HepG2 (cell line): ENCODE data around the gene PDGFD. TPM values are rescaled to one million over a fixed set of nuclear protein-coding genes. Genes with fewer than 3 reads are reported as not detected.

Experiments
- ATAC-seq: fragments of 200-7000 bp; cut with Tn5 transposase; 3 replicates; pipeline ENCODE4 v1.9.1; 2020; ENCODE audit warnings: mild to moderate bottlenecking, moderate library complexity
- BruUV-seq: library from RNA; stranded (reverse); fragments of 400-500 nt; replicated peaks from 2 replicates; lab custom pipeline; 2021; lab: Mats Ljungman, UMichigan
- CTCF ChIA-PET: fragments of 300-600 bp; formaldehyde crosslinking; extraction: SDS; loops from one replicate; lab custom pipeline; 2021; ENCODE audit warnings: low total read pairs, inconsistent platforms, low intra/inter-chr PET ratio; lab: Yijun Ruan, JAX
- POLR2A ChIA-PET: fragments of 350-600 bp; sonication (Branson Sonifier 250); formaldehyde crosslinking; loops from one replicate; lab custom pipeline; 2020; ENCODE audit warnings: antibody characterized with exemption, inconsistent platforms; lab: Yijun Ruan, JAX
- DNase-seq: peaks from one replicate; pipeline ENCODE4 v3.0.0-alpha.2; 2015; ENCODE audit warnings: low spot score
- FAIRE-seq: peaks from 3 replicates; lab custom pipeline; 2011; peaks lifted over from hg19 to GRCh38; lab: Jason Lieb, UNC
- H2AFZ ChIP-seq: one replicate; pipeline ENCODE4 v1.6.1; 2011; ENCODE audit warnings: low read length, inconsistent platforms
- H3K27ac ChIP-seq: fragments of 300-600 bp; 3 replicates; pipeline ENCODE4 v1.8.0; 2011; ENCODE audit warnings: mixed run types, mild to moderate bottlenecking, mixed read lengths, low read length, inconsistent platforms; ENCODE audit not compliant: insufficient read depth; ENCODE audit errors: extremely low read length
- H3K27me3 ChIP-seq, 2 experiments: fragments of 200-600 bp in 1 of 2; 2 replicates in 1 of 2; 3 replicates in 1 of 2; pipeline versions ENCODE4 v1.6.0 to v1.8.0; 2011; ENCODE audit warnings: low read length in 2 of 2, mild to moderate bottlenecking in 2 of 2, moderate library complexity in 2 of 2, inconsistent platforms in 1 of 2; ENCODE audit not compliant: insufficient read depth in 2 of 2, control insufficient read depth in 1 of 2
- H3K36me3 ChIP-seq, 2 experiments: fragments of 200-600 bp in 1 of 2; replicated peaks in 1 of 2; 2 replicates in 1 of 2; 3 replicates in 1 of 2; pipeline versions ENCODE4 v1.5.1 to v1.8.0; 2011; ENCODE audit warnings: low read length in 2 of 2, inconsistent platforms in 1 of 2; ENCODE audit not compliant: insufficient read depth in 2 of 2, control insufficient read depth in 1 of 2
- H3K4me1 ChIP-seq: 2 replicates; pipeline ENCODE4 v1.5.1; 2012; ENCODE audit warnings: low read length, inconsistent platforms; ENCODE audit not compliant: insufficient read depth
- H3K4me2 ChIP-seq: 2 replicates; pipeline ENCODE4 v1.6.0; 2011; ENCODE audit warnings: low read depth, low read length, inconsistent platforms
- H3K4me3 ChIP-seq, 3 experiments: fragments of 200-600 bp in 1 of 3; sonication (generic), shearing (Covaris generic) in 1 of 3; replicated peaks in 1 of 3; 2 replicates each; pipeline ENCODE4 v1.5.1; 2011 to 2016; ENCODE audit warnings: low read length in 3 of 3, inconsistent platforms in 2 of 3, low read depth in 2 of 3, mild to moderate bottlenecking in 2 of 3, control low read depth in 1 of 3, mixed read lengths in 1 of 3; ENCODE audit not compliant: insufficient read depth in 1 of 3
- H3K79me2 ChIP-seq: one replicate; pipeline ENCODE4 v1.6.1; 2011; ENCODE audit warnings: low read length, inconsistent platforms; ENCODE audit not compliant: insufficient read depth
- H3K9ac ChIP-seq: 2 replicates; pipeline ENCODE4 v1.6.0; 2011; ENCODE audit warnings: mild to moderate bottlenecking, low read depth, low read length, inconsistent platforms; ENCODE audit not compliant: insufficient read depth
- H3K9me3 ChIP-seq: 2 replicates; pipeline ENCODE4 v1.5.1; 2012; ENCODE audit warnings: mild to moderate bottlenecking, low read length
- H4K20me1 ChIP-seq: 2 replicates; pipeline ENCODE4 v1.6.0; 2011; ENCODE audit warnings: inconsistent platforms, mild to moderate bottlenecking, low read length, moderate library complexity; ENCODE audit not compliant: insufficient read depth
- ATF7 ChIP-seq, 2 experiments: fragments of 450-650 bp in 1 of 2; sonication (generic) in 1 of 2; formaldehyde crosslinking in 1 of 2; IDR thresholded peaks; 2 replicates each; pipeline versions ENCODE4 v1.4.0 to v1.6.1; 2016 to 2020; ENCODE audit warnings: antibody characterized with exemption in 1 of 2, mild to moderate bottlenecking in 1 of 2, missing genetic modification reagents in 1 of 2
- CCAR2 ChIP-seq: fragments of 200-400 bp; formaldehyde crosslinking; optimal IDR thresholded peaks from 2 replicates; pipeline ENCODE3; 2018; ENCODE audit warnings: low read depth, mild to moderate bottlenecking, low read length, moderate library complexity
- CEBPB ChIP-seq: IDR thresholded peaks from 2 replicates; pipeline ENCODE4 v1.6.1; 2011; ENCODE audit warnings: low read depth, low read length, improper control_type of control experiment, borderline replicate concordance
- CREB1 ChIP-seq, 2 experiments: fragments of 450-650 bp in 1 of 2; IDR thresholded peaks; 2 replicates each; pipeline ENCODE4 v1.6.1; 2016 to 2017; ENCODE audit warnings: control low read depth in 1 of 2, mild to moderate bottlenecking in 1 of 2, missing compliant biosample characterization in 1 of 2, missing genetic modification characterization in 1 of 2
- DBP ChIP-seq: sonication (generic); formaldehyde crosslinking; IDR thresholded peaks from 2 replicates; pipeline ENCODE4 v1.4.0; 2020; ENCODE audit warnings: missing genetic modification reagents; ENCODE audit errors: not compliant biosample characterization
- GATAD2A ChIP-seq: IDR thresholded peaks from 2 replicates; pipeline ENCODE4 v1.6.1; 2016
- MAFF ChIP-seq: IDR thresholded peaks from 2 replicates; pipeline ENCODE4 v1.6.1; 2011; ENCODE audit warnings: low read depth, low read length, improper control_type of control experiment
- MAFK ChIP-seq, 2 experiments: IDR thresholded peaks in 1 of 2; conservative IDR thresholded peaks in 1 of 2; 2 replicates each; pipeline ENCODE4 v1.6.1; 2011; ENCODE audit warnings: improper control_type of control experiment in 2 of 2, low read length in 2 of 2
- PHF5A ChIP-seq: IDR thresholded peaks from one replicate; pipeline ENCODE4 v1.6.1; 2018; ENCODE audit warnings: low read depth, missing genetic modification reagents; ENCODE audit not compliant: unreplicated experiment
- RFX3 ChIP-seq: IDR thresholded peaks from 2 replicates; pipeline ENCODE4 v1.6.1; 2016; ENCODE audit warnings: missing biosample characterization, missing genetic modification reagents
- SUZ12 ChIP-seq: fragments of 150-350 bp; IDR thresholded peaks from 2 replicates; pipeline ENCODE4 v1.6.1; 2014; ENCODE audit warnings: low read depth, low read length
- ZNF468 ChIP-seq: sonication (generic); formaldehyde crosslinking; IDR thresholded peaks from 2 replicates; pipeline ENCODE4 v1.8.0; 2022; ENCODE audit warnings: mild to moderate bottlenecking, moderate library complexity, missing genetic modification reagents
- WGBS: methylation state at CpG from one replicate; pipeline ENCODE4 v1.1.6; 2017; ENCODE audit warnings: low lambda C conversion rate; 5-methylcytosine and 5-hydroxymethylcytosine counted together
- in situ Hi-C: cut with HindIII; loops from 2 replicates; pipeline ENCODE4 v1.10.0; 2017; ENCODE audit warnings: low pct_unique_long_range_greater_than_20kb; ENCODE audit not compliant: extremely low pct_ligation_motif_present
- intact Hi-C: fragments of 100-400 bp; cut with micrococcal nuclease; formaldehyde crosslinking; loops from one replicate; pipeline ENCODE4 v1.10.0; 2022; ENCODE audit not compliant: unreplicated experiment
- polyA plus RNA-seq, 8 experiments: library from polyadenylated mRNA; depleted of rRNA in 3 of 8; stranded (reverse) in 7 of 8; unstranded in 1 of 8; fragments of >200 nt; fragmentation: Illumina TruSeq in 4 of 8; extraction: Trizol in 4 of 8; gene quantifications; 2 replicates each; pipeline versions ENCODE4 v1.2.1 to v1.2.3, GENCODE V29; 2011 to 2016; ENCODE audit warnings: low read depth in 4 of 8, missing spikeins in 1 of 8, mixed read lengths in 1 of 8; ENCODE audit not compliant: insufficient read depth in 1 of 8
- total RNA-seq, 5 experiments: library from RNA; depleted of rRNA; stranded (reverse); fragments of >200 nt; fragmentation: Illumina TruSeq; extraction: Trizol; gene quantifications; 2 replicates each; pipeline ENCODE4 v1.2.3, GENCODE V29; 2016; ENCODE audit warnings: low read depth in 1 of 5
- TF ChIP-seq, protein P1 (sequence below): IDR thresholded peaks from 2 replicates; pipeline ENCODE4 v1.6.1; 2018; ENCODE audit warnings: missing genetic modification reagents, mild to moderate bottlenecking, missing compliant biosample characterization
- TF ChIP-seq, protein P2 (sequence below): sonication (generic); formaldehyde crosslinking; IDR thresholded peaks from 2 replicates; pipeline ENCODE4 v1.5.1; 2020; ENCODE audit warnings: missing genetic modification reagents, mild to moderate bottlenecking, borderline replicate concordance

PDGFD gene
- total and polyA plus RNA-seq, 2 of the 13 experiments (the other 11 are each of a cell fraction or from before 2014, with no cell fraction given) = 0.09 to 0.29 TPM

- FAIRE-seq (no peak), DNase-seq (no peak), ATAC-seq (no peak)
- Histone ChIP-seq H3K27ac (no peak overlapping the region), H3K4me2 (no peak overlapping the region)
- in situ Hi-C loops = no loop called here
- POLR2A ChIA-PET = no interaction called here
- TF ChIP-seq CREB1 (IDR thresholded peaks at IDR 0.05) = peak; percentile 88
- no peak for TF ChIP-seq CREB1 (CRISPR knock-in tag; IDR thresholded peaks at IDR 0.05)
- peak; percentile 96 for TF ChIP-seq ATF7 (IDR thresholded peaks at IDR 0.05)
- TF ChIP-seq ATF7 (CRISPR knock-in tag; IDR thresholded peaks at IDR 0.05) = no peak
- TF ChIP-seq RFX3 = no peak
- TF ChIP-seq CCAR2 = no peak
- TF ChIP-seq, all 625 proteins: peak for 2
- Histone ChIP-seq H3K27me3 (no peaks in the 10 kb centered on the region), H3K79me2 (no peaks in the 10 kb centered on the region), H3K36me3 (no peaks in the 10 kb centered on the region), H3K4me3 (no peak overlapping the region), H4K20me1 (no peaks in the 10 kb centered on the region), H3K4me1 (no peaks in the 10 kb centered on the region), H2AFZ (no peak overlapping the region), H3K9ac (no peak overlapping the region), H3K9me3 (0 out of 2 replicates have a peak, but pooled peaks cover 11% of the 10 kb centered on the region)
- intact Hi-C loops = no loop called here
- BruUV-seq = no TSS peak
- CTCF ChIA-PET = no interaction called here
- WGBS = 1% methylated on average over 5 of the region's 5 CpGs
Observed at GRCh38 chr11:103978616-103979595, 185.0 kb downstream of the PDGFD start.

DNA sequence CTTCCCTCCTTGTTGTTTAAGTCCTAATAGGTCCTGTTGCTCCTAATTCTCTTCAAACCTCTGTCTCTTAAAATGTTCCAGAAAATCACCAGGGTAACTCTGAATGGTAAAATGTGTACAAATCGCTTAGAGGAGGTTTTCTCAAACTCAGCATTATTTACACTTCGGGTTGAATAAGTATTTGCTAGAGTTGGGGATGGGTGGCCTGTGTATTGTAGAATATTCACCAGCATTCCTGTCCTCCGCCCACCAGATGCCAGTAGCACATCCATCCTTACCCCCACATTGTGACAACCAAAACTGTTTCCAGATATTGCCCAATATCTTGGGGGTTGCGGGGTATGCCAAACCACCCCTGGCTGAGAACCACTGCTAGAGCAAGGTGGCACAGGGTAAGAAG, 191.9 kb downstream of the PDGFD start:
- Histone ChIP-seq H3K9me3 (peaks cover 5% of the 10 kb centered on the region; the same call in 1 of the 2 replicates), H3K9ac (no peak overlapping the region), H3K4me2 (no peak overlapping the region), H4K20me1 (no peaks in the 10 kb centered on the region), H3K79me2 (no peaks in the 10 kb centered on the region), H2AFZ (no peak overlapping the region), H3K27me3 (no peaks in the 10 kb centered on the region), H3K4me3 (no peak overlapping the region), H3K36me3 (no peaks in the 10 kb centered on the region), H3K27ac (no peak overlapping the region), H3K4me1 (no peaks in the 10 kb centered on the region)
- no TSS peak for BruUV-seq
- in situ Hi-C loops (no loop called here), intact Hi-C loops (no loop called here)
- no peak for ATAC-seq
- no peak for FAIRE-seq
- 0% methylated on average over 4 of the region's 4 CpGs for WGBS
- DNase-seq = no peak
- POLR2A ChIA-PET = no interaction called here
- CTCF ChIA-PET = no interaction called here
- TF ChIP-seq SUZ12 (no peak), GATAD2A (CRISPR knock-in tag) (no peak), PHF5A (CRISPR knock-in tag) (no peak), CEBPB (peak; percentile 40; the same call in 1 of the 2 replicates), MAFK (conservative IDR thresholded peaks at IDR 0.05 in 1 of 2, IDR thresholded peaks at IDR 0.05 in 1 of 2; ENCODE audit: low read length in 2 of 2) (peak; percentile 19 to 37; a peak in 2 of 4 replicates), ZNF468 (no peak), MAFF (peak; percentile 21; the same call in 1 of the 2 replicates), DBP (CRISPR knock-in tag) (no peak)
- TF ChIP-seq, protein P1, sequence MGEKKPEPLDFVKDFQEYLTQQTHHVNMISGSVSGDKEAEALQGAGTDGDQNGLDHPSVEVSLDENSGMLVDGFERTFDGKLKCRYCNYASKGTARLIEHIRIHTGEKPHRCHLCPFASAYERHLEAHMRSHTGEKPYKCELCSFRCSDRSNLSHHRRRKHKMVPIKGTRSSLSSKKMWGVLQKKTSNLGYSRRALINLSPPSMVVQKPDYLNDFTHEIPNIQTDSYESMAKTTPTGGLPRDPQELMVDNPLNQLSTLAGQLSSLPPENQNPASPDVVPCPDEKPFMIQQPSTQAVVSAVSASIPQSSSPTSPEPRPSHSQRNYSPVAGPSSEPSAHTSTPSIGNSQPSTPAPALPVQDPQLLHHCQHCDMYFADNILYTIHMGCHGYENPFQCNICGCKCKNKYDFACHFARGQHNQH (CRISPR knock-in tag) = no peak
- TF ChIP-seq, protein P2, sequence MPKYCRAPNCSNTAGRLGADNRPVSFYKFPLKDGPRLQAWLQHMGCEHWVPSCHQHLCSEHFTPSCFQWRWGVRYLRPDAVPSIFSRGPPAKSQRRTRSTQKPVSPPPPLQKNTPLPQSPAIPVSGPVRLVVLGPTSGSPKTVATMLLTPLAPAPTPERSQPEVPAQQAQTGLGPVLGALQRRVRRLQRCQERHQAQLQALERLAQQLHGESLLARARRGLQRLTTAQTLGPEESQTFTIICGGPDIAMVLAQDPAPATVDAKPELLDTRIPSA (CRISPR knock-in tag) = no peak
